Measurements from ENCODE around the gene SIX2. TPM values are rescaled to one million over a fixed set of nuclear protein-coding genes. Genes with fewer than 3 reads are reported as not detected.

Gene SIX2
- total RNA-seq, 6 donors from 2014 or later = 0.61 to 1.3 (median 1.2) TPM; not detected in 3

GRCh38 chr2:45014016-45014702 lies 4.9 kb upstream of the SIX2 start:
- ATAC-seq (ENCODE audit: low FRiP score in 2 of 2) = peak in 1 of 2 donors; percentile 72

DNA sequence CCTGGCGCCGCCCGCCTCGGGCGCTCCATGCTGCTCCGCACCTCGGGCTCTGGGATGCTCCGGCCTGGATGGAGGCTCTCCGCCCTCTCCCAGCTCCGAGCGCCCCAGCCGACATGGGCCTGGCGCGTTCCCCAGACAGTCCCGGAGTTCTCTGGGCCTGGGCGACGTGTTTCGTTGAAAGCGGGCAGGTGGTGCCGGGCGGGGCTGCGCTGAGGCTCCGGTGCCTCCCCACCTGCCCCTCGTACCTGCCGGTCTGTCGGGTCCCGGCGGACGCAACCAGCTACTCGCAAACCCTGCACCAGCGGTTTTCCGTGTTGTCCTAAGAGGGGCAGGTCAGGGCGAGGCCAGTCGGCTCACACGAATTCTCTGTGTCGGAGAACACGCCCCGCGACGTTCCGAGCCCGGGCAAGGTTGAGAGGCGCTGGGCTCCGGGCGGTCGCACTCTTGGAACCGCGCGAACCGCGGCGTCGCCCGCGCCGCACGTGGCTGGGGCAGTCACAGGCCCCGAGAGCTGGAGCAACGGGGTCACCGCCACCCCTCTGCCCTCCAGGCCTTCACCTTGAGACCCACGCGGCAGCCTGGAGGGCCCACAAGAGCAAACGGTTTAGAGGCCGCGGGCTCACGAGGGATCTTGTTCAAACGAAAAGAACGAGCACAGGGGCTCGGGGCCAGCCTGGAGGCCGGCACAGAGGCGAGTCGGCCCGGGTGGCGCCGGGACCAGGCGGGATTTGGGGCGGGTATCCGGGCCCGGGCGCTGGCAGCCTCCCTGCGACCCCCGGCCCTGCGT lies 4.2 kb upstream of the SIX2 start:
- Histone ChIP-seq H3K27me3 (peaks cover 0 to 64% (median 35%) of the 10 kb centered on the region in 4 donors), H3K27ac (no peak overlapping the region), H3K4me1 (peaks cover 26 to 41% (median 36%) of the 10 kb centered on the region in 4 donors), H3K9me3 (no peaks in the 10 kb centered on the region), H3K4me3 (peak overlapping the region in 3 of 4 donors; percentile 7 to 42 (median 35)), H3K36me3 (no peaks in the 10 kb centered on the region)
- no peak for ATAC-seq (ENCODE audit: low FRiP score in 2 of 2)
- 15 to 28% methylated on average over 14 to 65 of the region's 83 CpGs for WGBS, 2 donors
- peak in 1 of 2 donors; percentile 85 for DNase-seq
- no peak for TF ChIP-seq CTCF (IDR thresholded peaks at IDR 0.05)
- TF ChIP-seq EP300 (IDR thresholded peaks at IDR 0.05) = no peak
- TF ChIP-seq POLR2AphosphoS5 (IDR thresholded peaks at IDR 0.05) = no peak
- TF ChIP-seq POLR2A (IDR thresholded peaks at IDR 0.05) = no peak

More at GRCh38 chr2:45014016-45014702, 4.9 kb upstream of the SIX2 start:
- Histone ChIP-seq H3K4me3 (peak overlapping the region in 3 of 4 donors; percentile 7 to 42 (median 35)), H3K27me3 (peaks cover 0 to 57% (median 34%) of the 10 kb centered on the region in 4 donors), H3K4me1 (peaks cover 20 to 34% (median 30%) of the 10 kb centered on the region in 4 donors), H3K36me3 (no peaks in the 10 kb centered on the region), H3K27ac (no peak overlapping the region), H3K9me3 (no peaks in the 10 kb centered on the region)
- peak; percentile 47 to 93 for DNase-seq
- WGBS, 2 donors = 7 to 14% methylated on average over 5 to 20 of the region's 57 CpGs
- TF ChIP-seq CTCF (IDR thresholded peaks at IDR 0.05) = peak; percentile 16 to 76 (median 53)
- TF ChIP-seq EP300 (IDR thresholded peaks at IDR 0.05) = no peak

GRCh38 chr2:45012733-45013132 lies 3.5 kb upstream of the SIX2 start:
- Histone ChIP-seq H3K9me3 (no peaks in the 10 kb centered on the region), H3K27me3 (peaks cover 0 to 71% (median 37%) of the 10 kb centered on the region in 4 donors), H3K4me3 (no peak overlapping the region), H3K4me1 (peaks cover 28 to 47% (median 40%) of the 10 kb centered on the region in 4 donors), H3K27ac (no peak overlapping the region), H3K36me3 (no peaks in the 10 kb centered on the region)
- TF ChIP-seq CTCF (IDR thresholded peaks at IDR 0.05) = no peak
- no peak for TF ChIP-seq POLR2A (IDR thresholded peaks at IDR 0.05)
- no peak for TF ChIP-seq EP300 (IDR thresholded peaks at IDR 0.05)
- TF ChIP-seq POLR2AphosphoS5 (IDR thresholded peaks at IDR 0.05) = no peak
- WGBS, 2 donors = 21 to 43% methylated on average over 13 of the region's 13 CpGs
- ATAC-seq (ENCODE audit: low FRiP score in 2 of 2) = no peak
- DNase-seq = peak in 1 of 2 donors; percentile 48

DNA sequence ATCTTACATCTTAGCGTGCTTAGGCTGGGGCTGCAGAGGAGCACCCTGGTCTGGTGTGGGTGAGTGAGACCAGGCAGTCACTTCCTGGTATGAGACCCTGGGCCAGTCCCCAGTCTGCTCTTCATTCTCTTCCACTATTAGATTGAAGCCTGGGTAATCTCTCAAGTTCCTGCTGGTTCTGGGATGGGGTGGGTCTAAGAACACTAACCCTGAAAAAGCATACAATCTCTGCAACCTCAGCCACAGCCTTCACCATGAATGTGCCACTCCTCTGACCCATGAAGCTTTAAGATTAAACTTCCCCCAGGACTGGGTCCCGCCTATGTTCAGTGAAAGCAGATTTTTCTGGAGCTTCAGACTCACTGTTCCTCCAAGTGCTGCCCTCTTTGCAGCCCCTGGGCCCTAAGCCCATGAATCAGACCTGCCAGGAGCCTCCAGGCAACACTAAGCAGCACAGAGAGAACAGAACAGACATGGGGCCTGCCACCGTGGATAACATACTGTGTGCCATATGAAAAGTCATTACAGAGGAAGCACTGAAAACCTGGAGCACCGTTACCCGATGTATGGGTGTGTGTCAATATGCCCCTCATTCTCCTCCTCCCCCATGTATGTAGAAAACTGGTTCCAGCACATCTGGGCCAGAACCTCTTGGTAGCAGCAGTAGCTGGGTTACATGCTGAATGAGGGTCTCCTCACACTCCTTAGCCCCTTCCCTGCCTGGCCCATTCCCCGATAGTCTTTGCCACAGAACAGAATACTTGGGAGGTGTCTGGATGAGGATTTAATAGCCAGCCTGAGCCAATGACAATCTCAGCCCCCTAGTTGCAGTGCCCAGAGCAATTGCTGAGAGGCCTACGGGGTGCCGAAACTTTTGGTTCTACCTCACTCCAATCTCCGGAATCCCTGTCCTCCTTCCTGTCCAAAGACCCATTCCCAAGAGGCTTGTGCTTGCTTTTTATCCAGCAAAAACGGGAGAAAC lies 2.7 kb upstream of the SIX2 start:
- WGBS, 2 donors = 20 to 36% methylated on average over 6 to 10 of the region's 10 CpGs
- ATAC-seq (ENCODE audit: low FRiP score in 2 of 2) (no peak), DNase-seq (no peak)
- no peak for TF ChIP-seq POLR2AphosphoS5 (IDR thresholded peaks at IDR 0.05)
- TF ChIP-seq CTCF (IDR thresholded peaks at IDR 0.05) = no peak
- TF ChIP-seq POLR2A (IDR thresholded peaks at IDR 0.05) = no peak
- no peak for TF ChIP-seq EP300 (IDR thresholded peaks at IDR 0.05)
- H3K4me3 ChIP-seq = no peak overlapping the region
- no peaks in the 10 kb centered on the region for H3K36me3 ChIP-seq
- peaks cover 0 to 79% (median 41%) of the 10 kb centered on the region in 4 donors for H3K27me3 ChIP-seq
- H3K27ac ChIP-seq = no peak overlapping the region
- H3K4me1 ChIP-seq = peaks cover 28 to 47% (median 40%) of the 10 kb centered on the region in 4 donors
- no peaks in the 10 kb centered on the region for H3K9me3 ChIP-seq
